Liver (tissue), 3 donors: ENCODE data around the gene BIN1.

Experiments used
- FOXA2 ChIP-seq: IDR thresholded peaks from 2 replicates; pipeline ENCODE4 v1.6.1; 2016; ENCODE audit warnings: antibody characterized with exemption
- JUND ChIP-seq, 2 donors: IDR thresholded peaks; 2 replicates each; pipeline ENCODE4 v1.6.1; 2016; ENCODE audit warnings: antibody characterized with exemption in 2 of 2
- YY1 ChIP-seq: IDR thresholded peaks from 2 replicates; pipeline ENCODE4 v1.6.1; 2016; ENCODE audit warnings: antibody characterized with exemption, mild to moderate bottlenecking
- TF ChIP-seq, protein P1 (sequence below): fragments of 150-350 bp; IDR thresholded peaks from 2 replicates; pipeline ENCODE4 v1.5.1; 2017; ENCODE audit warnings: improper control_type of control experiment, low read depth, low read length; ENCODE audit not compliant: missing input control
- TF ChIP-seq, protein P2 (sequence below): IDR thresholded peaks from 2 replicates; pipeline ENCODE4 v1.6.1; 2016; ENCODE audit warnings: antibody characterized with exemption
- donor health status: healthy.
- donor health status: healthy.

DNA sequence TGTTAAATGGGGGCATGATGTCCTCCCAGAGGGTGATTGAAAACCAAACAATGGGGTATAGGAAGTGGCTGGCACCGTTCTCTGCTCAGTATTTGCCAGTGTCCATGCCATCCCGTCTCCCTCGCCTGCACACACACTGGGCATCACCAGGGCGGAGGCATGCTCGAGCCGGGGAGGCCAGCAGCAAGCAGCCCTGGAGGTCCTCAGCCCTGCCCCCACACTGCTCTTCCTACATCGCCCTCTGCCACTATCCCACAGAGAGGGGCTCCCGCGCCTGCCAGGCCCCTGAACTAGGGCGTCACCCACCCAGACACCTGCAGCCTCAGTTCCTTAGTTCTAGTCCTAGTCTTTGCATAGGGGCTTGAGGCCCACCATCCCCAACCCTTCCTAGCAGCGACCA, 50.9 kb downstream of the BIN1 start:
- TF ChIP-seq, protein P1, sequence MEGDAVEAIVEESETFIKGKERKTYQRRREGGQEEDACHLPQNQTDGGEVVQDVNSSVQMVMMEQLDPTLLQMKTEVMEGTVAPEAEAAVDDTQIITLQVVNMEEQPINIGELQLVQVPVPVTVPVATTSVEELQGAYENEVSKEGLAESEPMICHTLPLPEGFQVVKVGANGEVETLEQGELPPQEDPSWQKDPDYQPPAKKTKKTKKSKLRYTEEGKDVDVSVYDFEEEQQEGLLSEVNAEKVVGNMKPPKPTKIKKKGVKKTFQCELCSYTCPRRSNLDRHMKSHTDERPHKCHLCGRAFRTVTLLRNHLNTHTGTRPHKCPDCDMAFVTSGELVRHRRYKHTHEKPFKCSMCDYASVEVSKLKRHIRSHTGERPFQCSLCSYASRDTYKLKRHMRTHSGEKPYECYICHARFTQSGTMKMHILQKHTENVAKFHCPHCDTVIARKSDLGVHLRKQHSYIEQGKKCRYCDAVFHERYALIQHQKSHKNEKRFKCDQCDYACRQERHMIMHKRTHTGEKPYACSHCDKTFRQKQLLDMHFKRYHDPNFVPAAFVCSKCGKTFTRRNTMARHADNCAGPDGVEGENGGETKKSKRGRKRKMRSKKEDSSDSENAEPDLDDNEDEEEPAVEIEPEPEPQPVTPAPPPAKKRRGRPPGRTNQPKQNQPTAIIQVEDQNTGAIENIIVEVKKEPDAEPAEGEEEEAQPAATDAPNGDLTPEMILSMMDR: no peak
- no peak for TF ChIP-seq JUND (IDR thresholded peaks at IDR 0.05)
- no peak for TF ChIP-seq YY1
- TF ChIP-seq FOXA2: no peak
- TF ChIP-seq, protein P2, sequence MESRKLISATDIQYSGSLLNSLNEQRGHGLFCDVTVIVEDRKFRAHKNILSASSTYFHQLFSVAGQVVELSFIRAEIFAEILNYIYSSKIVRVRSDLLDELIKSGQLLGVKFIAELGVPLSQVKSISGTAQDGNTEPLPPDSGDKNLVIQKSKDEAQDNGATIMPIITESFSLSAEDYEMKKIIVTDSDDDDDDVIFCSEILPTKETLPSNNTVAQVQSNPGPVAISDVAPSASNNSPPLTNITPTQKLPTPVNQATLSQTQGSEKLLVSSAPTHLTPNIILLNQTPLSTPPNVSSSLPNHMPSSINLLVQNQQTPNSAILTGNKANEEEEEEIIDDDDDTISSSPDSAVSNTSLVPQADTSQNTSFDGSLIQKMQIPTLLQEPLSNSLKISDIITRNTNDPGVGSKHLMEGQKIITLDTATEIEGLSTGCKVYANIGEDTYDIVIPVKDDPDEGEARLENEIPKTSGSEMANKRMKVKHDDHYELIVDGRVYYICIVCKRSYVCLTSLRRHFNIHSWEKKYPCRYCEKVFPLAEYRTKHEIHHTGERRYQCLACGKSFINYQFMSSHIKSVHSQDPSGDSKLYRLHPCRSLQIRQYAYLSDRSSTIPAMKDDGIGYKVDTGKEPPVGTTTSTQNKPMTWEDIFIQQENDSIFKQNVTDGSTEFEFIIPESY: no peak
